HG03575 (cell line): Measurements from ENCODE around the gene THRAP3.

Experiments used
- ATAC-seq: cut with Tn5 transposase; IDR thresholded peaks from one replicate; pipeline ENCODE4 v1.9.1; 2021; ENCODE audit not compliant: unreplicated experiment, insufficient number of reproducible peaks, low FRiP score; ENCODE audit errors: extremely low read depth

The THRAP3 gene

DNA sequence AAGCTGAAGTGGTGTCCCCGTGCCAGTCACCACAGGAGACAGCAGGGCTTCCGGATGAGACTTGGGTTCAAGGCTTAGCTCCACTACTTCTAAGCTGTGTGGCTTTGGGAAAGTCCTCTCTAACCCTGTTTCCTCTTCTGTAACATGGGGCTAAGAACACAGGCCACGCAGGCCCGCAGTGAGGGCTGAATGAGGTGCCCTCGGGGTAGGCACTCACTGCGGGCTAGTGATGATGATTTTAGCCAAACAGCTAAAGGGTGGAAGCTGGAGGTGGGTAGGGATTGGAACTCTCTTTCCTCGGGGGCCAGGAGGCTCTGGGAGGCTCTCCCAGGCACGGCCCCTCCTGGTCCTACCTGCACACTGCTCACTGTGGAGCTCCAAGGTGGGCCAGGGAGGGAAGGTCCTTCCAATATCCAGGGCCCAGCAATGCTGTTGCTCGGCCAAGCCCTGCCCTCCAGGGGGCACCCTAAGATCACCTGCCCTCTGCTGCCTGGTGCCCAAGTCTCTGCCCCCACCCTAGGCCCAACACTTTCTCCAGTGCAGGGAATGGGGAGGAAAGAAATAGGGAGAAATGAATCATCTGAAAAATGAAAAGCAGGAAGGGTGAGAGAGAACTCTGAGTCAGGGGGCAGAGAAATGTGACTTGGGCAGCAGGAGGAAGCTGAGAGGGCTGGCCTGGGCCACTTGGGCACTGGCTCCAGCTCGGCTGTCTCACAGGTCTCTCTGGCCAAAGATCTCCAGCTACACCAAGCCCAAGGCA lies 118.4 kb downstream of the THRAP3 start:
- ATAC-seq: no peak

DNA sequence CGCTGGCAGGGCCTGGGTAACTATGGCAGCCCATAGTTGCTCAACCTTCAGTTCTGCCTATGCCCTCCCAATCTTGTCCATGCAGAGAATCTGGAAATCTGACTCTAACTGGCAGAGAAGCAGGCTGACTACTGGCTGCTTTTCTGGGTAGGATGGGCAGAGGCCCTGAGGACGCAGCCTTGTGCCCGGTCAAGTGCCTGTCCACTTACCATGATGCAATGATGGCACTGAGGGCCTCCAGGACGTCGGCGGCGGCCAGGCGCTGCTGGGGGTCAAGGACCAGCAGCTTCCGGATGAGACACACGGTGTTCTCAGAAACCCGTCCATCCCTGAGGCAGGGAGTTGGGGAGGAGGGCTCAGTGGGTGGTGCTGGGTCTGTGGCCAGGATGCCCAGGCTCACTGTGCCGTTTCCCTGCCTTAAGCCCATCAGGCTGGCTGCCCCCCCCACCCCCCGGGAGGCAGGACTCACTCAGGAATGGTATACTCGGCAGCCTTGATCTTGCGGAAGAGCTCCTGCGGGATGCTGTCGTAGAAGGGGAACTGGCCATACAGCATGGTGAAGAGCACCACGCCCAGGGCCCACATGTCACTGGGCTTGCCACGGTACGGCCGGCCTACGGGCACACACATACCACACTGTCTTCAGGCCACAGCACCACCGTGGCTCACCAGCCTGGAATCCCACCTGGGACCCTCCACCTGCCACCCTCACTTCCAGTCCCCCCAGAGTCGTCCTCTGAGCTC lies 119.6 kb downstream of the THRAP3 start:
- no peak for ATAC-seq

DNA sequence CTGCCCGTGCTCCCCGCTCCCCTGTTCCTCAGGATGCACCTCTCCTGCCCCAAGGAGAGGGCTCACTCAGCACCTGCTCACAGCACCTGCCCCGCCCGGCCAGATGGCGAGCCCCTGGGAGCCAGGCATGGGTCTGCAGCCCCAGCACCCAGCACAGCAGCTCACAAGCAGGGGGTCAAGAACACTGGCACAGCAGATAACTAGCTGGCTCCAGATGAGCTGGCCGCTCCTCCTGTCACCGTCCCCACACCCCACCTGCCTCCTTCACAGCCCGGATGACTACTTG lies 120.1 kb downstream of the THRAP3 start:
- ATAC-seq: no peak

DNA sequence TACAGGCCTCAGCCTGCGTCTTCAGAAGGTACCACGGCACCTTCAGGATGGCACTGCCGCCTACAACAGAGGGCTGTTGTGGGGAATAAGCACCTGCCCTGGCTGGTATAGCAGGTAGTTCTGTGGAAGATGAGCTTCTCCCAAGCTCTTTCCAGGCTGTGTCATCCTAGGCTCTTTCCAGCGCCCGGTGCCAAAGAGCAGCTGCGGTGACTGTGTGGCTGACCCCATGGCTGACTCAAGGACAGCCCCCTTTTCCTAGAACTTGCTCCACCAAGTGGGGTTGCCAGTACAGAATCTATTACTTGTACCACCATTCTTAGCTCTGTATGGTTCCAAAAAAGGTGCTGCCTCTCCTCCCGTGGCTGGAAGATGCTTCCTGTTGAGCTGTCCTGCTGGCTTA lies 121.1 kb downstream of the THRAP3 start:
- ATAC-seq: no peak

DNA sequence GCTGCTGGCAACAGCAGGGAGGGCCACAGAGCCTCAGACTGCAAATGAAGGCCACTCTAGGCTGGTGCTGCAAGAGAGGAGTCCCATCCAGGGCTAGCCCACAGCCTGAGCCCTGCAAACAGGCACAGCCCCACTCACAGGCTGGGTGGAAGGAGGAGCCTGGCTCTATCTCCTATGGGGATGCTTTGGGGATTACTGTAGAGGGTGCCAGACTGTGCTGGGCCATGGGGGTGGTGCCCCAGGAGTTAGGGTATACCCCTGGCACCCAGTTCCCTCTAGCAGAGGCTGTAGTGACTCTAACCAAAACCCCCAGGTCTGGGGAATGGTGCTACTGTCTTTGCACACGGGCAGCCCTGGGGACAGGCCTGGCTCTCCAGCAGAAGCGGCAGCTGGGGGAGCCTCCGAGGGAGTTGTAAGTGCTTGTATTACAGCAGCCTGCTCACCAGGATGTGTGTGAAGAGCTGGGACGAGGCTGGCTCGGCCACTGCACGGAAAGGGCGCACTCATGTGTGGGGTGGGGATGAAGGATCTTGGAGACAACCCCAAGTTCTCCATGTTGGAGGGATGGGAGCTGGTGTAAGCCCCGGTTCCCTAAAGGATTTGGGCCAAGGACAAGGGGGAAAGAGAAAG lies 122.6 kb downstream of the THRAP3 start:
- ATAC-seq: no peak

DNA sequence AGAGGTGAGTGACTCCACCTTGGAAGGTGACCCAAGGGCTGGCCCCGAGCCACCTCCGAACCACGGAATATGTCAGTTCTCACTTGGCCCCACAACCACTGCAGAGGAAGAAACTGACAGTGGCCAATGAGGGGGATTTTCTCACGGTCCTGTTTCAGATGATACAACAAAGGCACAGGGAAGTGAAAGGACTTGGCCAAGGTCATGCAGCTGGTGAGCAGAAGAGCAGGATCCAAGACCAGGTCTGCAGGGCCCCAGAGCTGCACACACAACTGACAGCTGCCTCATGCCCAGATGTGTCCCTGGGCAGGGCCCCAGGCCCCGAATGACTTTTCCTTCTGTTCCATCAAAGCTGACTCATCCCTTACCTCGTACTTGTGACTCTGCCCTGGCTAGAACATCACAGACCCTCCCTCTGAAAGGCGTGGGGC lies 125.0 kb downstream of the THRAP3 start:
- ATAC-seq: no peak

DNA sequence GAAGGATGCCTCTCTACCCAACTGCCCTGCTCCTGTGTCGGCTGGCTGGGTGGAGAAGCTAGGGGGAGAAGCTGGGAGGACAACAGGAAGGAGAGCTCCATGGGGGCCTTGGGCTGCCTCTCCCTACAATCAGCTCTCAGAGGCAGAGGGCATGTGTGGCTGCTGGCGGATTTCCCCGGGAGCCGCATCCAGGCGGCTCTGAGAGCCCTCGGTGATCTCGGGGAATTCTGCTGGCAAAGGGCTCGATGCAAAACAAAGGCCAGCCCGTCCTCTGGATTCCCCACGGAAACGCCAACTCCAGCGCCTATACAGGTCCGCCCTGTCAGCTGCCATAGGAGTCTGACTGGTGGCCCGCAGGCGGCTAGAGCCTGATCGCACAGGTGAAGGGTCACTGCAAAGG lies 125.6 kb downstream of the THRAP3 start:
- no peak for ATAC-seq

DNA sequence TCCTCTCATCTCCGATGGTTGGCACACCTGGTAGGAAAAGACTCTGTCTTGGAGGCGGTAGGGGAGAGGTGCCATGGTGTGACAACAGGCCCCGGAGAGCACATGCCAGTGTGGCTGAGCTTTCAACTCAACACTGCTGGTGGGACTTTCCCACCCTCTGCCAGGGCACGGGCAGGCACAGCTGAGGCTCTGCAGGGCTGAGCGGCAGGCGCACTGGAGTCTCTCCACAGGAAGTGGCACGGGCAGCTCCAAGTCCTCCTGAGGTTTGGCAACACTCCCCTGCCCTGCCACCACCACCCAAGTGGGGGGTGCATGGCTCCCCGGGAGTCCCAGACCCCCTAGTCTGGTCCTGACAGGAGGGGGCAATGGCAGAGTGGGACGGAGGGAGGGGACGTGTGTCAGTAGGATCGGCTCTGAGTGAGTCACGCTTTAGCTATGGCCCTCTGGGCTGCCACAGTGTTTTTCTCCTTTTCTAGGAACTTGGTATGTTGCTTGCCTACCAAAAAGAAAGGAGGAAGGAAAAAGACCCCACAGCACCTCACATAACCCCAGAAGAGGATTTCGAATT lies 126.5 kb downstream of the THRAP3 start:
- ATAC-seq: no peak

DNA sequence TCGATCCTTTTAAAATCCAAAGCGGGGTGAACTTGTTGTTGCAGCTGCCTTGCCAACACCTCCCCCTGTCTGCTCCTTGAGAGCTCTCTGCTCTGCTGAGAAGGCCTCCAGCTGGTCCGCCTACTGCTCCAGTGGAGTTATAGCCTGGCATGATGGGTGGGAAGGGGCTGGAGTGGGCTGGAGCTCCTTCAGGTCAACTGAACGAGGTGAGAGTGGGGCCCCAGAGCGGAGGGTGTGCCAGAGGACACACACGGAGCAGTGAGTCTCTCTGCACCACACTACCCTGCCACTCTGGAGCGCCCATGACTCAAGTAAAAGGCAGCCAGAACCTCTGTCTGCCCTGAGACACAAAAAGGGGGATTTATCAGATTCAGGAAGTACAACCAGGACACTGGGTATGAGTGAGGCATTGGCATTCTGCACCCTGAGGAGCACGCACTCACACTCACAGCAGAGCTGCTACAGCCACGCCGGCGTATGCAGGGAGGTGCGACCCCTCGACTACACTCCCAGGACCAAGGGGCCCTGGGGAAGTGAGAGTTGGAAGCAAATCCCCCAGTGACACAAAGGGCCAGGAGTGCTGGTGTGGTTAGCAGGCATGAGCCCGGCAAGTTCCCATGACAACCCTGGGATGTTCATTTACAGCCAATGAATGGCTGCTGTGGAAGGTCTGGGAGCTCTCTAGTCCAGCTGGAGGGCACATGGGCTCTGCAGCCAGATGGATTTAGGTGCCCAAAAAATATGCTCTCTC lies 127.2 kb downstream of the THRAP3 start:
- ATAC-seq: no peak

DNA sequence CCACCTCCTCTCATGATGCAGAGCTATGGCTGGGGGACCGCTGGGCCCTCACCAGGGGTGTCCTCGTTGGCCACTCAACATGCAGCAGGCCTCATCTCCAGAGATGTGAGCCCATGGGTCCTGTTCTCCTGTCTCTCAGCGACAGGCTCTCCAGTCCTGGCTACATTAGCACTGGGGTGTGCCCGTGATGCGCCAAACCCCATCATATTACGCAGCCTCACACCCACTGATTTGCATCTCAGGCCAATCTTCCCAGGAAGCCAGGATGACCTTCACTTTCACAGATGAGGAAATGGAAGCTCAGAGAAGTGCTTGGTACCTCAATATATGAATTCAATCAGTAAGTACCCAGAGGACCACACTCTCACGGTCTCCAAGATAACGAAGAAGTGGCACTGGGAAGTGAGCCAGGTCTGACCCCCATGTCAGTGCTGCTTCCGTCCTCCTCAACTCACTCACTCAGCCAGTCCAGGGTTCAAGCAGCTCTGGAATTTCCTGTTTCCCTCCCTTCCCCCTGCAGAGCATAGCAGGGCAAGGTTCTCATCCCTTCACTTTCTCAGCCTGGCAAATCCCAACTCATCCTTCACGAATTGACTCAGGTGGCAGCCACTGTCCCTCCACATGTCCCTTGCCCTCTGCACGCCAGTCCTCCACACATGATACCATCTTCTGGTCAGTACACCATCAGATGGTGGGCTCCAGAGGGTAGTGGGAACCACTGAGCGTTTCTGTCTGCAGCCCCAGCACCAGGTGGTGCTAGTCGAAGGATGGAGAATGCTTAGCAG lies 128.1 kb downstream of the THRAP3 start:
- ATAC-seq: no peak

DNA sequence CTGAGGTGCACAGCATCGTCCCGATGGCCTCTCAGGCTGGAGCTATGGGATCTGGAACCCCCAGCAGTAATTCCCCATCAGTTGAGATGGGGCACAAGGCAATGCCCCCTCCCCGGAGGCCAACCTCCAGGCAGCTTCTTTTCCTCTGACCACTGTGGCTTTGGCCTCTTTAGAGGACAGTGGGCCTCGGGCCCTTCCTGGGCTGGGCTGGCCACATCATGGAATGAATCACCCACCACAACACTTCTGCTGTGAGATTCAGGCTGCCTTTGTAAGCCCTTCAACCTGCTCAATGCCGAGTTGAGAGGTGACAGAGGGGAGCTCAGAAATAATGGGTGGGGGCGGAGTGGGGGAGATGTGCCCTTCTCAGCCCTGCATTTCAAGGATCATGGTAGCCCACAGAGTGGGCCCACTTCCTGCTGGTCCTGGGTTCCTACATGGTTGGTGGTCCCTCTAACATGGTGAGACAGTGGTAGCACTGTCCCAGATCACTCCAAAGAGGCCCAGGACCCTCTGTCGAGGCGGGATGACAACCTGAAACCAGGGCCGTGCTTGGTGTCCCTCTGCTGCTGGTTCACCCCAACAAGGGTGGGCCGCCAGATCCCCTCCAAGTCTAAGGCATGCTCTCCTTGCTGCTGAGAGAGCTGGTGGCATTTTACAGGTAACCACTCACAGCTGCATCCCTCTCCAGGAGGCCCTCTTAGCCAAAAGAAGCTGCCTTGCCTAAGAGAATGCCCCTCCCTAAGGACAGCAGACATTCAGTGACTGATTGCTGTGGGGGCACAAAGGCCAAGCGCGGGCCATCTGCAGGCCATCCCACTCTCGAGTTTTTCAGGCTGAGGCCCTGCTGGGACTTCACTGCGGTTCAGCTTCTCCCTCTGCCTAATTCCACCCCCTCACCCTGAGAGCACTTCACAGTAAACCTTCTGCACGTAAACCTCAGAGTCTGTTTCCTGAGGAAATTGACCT lies 129.0 kb downstream of the THRAP3 start:
- no peak for ATAC-seq

DNA sequence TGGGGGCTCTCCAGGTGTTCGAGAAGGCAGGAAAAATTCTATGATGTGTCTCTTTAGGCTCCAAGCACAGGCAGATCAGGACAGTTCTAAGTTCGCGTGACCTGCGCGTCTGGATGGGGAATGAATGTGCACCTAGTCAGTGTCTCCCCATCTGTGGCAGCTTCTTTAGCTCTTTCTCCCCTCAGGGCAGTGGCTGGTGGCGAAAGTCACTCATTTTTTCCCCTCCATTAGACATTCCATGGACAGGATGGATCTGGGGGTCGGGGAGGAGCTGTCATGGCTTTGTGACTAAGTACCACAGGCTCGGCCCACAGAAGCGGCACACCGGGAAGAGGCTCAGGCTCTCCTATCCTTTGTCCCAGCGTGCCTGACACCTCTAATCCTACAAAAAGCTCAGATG lies 130.2 kb downstream of the THRAP3 start:
- ATAC-seq: no peak
